ENCODE results near the gene TPCN1. TPM values are rescaled to one million over a fixed set of nuclear protein-coding genes. Genes with fewer than 3 reads are reported as not detected.

The TPCN1 gene
- total RNA-seq, 2 donors from 2014 or later: 45.1 to 78.4 TPM

GRCh38 chr12:113276946-113277500 lies 55.8 kb downstream of the TPCN1 start:
- 84% methylated on average over 8 to 10 of the region's 10 CpGs for WGBS, 2 donors
- H3K36me3 ChIP-seq (replicated peaks in 1 of 2; ENCODE audit: insufficient read depth in 1 of 2, low read depth in 2 of 2): peaks cover 0 to 38% of the 10 kb centered on the region in 2 donors
- H3K9me3 ChIP-seq: no peaks in the 10 kb centered on the region
- no peak overlapping the region for H3K27ac ChIP-seq
- H3K27me3 ChIP-seq: no peaks in the 10 kb centered on the region
- DNase-seq: no peak
- no peak for TF ChIP-seq CTCF (IDR thresholded peaks at IDR 0.05)
- TF ChIP-seq POLR2A (IDR thresholded peaks at IDR 0.05): no peak
- peaks cover 12% of the 10 kb centered on the region for H3K4me1 ChIP-seq
- no peak for ATAC-seq
- intact Hi-C loops (cut with DNase I): no loop called here
- H3K4me3 ChIP-seq: no peak overlapping the region

DNA sequence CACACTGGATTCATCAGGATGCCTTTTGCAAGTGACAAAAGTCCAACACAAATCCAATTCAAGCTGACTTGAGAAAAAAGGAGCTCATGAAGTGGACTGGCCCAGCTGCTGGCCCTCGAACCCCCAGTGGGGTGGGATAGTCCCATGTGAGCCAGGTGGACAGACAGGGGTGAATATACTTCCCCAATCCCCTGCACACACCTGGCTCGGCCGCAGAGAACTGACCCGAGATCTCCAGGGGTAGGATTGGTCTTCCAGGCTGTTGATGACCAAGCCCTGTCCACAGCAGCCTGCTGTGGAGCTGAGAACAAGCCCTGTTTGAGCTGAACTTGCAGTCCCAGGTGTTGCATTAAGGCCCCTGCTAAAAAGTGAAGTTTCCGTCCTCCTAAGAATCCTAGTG lies 56.2 kb downstream of the TPCN1 start:
- Histone ChIP-seq H3K4me3 (no peak overlapping the region), H3K9me3 (no peaks in the 10 kb centered on the region), H3K36me3 (replicated peaks in 1 of 2; ENCODE audit: insufficient read depth in 1 of 2, low read depth in 2 of 2) (peaks cover 0 to 38% of the 10 kb centered on the region in 2 donors), H3K4me1 (peaks cover 7% of the 10 kb centered on the region), H3K27me3 (no peaks in the 10 kb centered on the region), H3K27ac (no peak overlapping the region)
- intact Hi-C loops (cut with DNase I): no loop called here
- TF ChIP-seq CTCF (IDR thresholded peaks at IDR 0.05) (no peak), POLR2A (IDR thresholded peaks at IDR 0.05) (no peak)
- no peak for DNase-seq
- ATAC-seq: no peak
- WGBS, 2 donors: 80 to 94% methylated on average over 1 to 5 of the region's 5 CpGs

DNA sequence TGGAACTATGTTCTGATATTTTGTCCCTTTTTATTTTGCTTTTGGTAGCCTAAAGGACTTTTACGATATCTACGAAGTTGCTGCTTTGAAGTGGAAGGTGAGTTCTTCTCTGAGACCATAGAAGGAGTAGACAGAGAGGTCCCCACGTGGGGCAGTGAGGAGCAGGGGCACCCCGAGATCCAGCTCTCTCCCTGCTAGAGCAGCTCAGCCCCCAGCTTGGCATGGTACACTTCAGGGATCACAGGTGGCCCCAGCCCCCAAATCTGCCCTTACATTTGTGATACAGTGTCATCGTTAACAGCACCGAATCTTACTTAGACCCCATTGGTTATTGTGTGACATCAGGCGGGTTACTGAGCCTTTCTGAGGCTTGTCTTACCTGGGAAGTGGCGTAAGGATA lies 56.9 kb downstream of the TPCN1 start:
- intact Hi-C loops (cut with DNase I): no loop called here
- Histone ChIP-seq H3K4me3 (no peak overlapping the region), H3K27ac (no peak overlapping the region), H3K36me3 (replicated peaks in 1 of 2; ENCODE audit: insufficient read depth in 1 of 2, low read depth in 2 of 2) (peaks cover 0 to 38% of the 10 kb centered on the region in 2 donors), H3K4me1 (peaks cover 1% of the 10 kb centered on the region), H3K27me3 (no peaks in the 10 kb centered on the region), H3K9me3 (no peaks in the 10 kb centered on the region)
- DNase-seq (no peak), ATAC-seq (no peak)
- WGBS, 2 donors: 90 to 95% methylated on average over 7 to 8 of the region's 8 CpGs
- no peak for TF ChIP-seq CTCF (IDR thresholded peaks at IDR 0.05)
- no peak for TF ChIP-seq POLR2A (IDR thresholded peaks at IDR 0.05)

- Histone ChIP-seq H3K9me3 (no peaks in the 10 kb centered on the region), H3K4me1 (no peaks in the 10 kb centered on the region), H3K36me3 (replicated peaks in 1 of 2; ENCODE audit: insufficient read depth in 1 of 2, low read depth in 2 of 2) (peaks cover 0 to 38% of the 10 kb centered on the region in 2 donors), H3K4me3 (no peak overlapping the region), H3K27me3 (no peaks in the 10 kb centered on the region), H3K27ac (no peak overlapping the region)
- DNase-seq (no peak), ATAC-seq (no peak)
- TF ChIP-seq CTCF (IDR thresholded peaks at IDR 0.05) (no peak), POLR2A (IDR thresholded peaks at IDR 0.05) (no peak)
- 82 to 88% methylated on average over 5 of the region's 5 CpGs for WGBS, 2 donors
- intact Hi-C loops (cut with DNase I): no loop called here
These were observed 57.4 kb downstream of the TPCN1 start for GRCh38 chr12:113278633-113279032.

- H3K9me3 ChIP-seq: no peaks in the 10 kb centered on the region
- no peaks in the 10 kb centered on the region for H3K4me1 ChIP-seq
- 85 to 91% methylated on average over 13 of the region's 13 CpGs for WGBS, 2 donors
- TF ChIP-seq POLR2A (IDR thresholded peaks at IDR 0.05) (no peak), CTCF (IDR thresholded peaks at IDR 0.05) (no peak)
- DNase-seq: no peak
- no peak overlapping the region for H3K27ac ChIP-seq
- H3K4me3 ChIP-seq: no peak overlapping the region
- no peak for ATAC-seq
- intact Hi-C loops (cut with DNase I): no loop called here
- peaks cover 0 to 37% of the 10 kb centered on the region in 2 donors for H3K36me3 ChIP-seq (replicated peaks in 1 of 2; ENCODE audit: insufficient read depth in 1 of 2, low read depth in 2 of 2)
- H3K27me3 ChIP-seq: no peaks in the 10 kb centered on the region
These were observed 63.5 kb downstream of the TPCN1 start for GRCh38 chr12:113284751-113285150.
